Spleen (tissue), 11 donors: ENCODE results near the gene PPP2R2B. TPM values are rescaled to one million over a fixed set of nuclear protein-coding genes. Genes with fewer than 3 reads are reported as not detected.

Experiments used
- DNase-seq: peaks from one replicate; pipeline ENCODE4 v3.0.0-alpha.2; 2020
- H3K27ac ChIP-seq, 8 donors: fragments of 200-600 bp; sonication (generic) in 7 of 8; 1 replicate in 4 of 8; 2 replicates in 4 of 8; pipeline versions ENCODE4 v1.5.0 to v1.8.0; 2016 to 2021; ENCODE audit warnings: inconsistent platforms in 4 of 8, mild to moderate bottlenecking in 4 of 8, moderate library complexity in 1 of 8
- H3K27me3 ChIP-seq, 7 donors: fragments of 200-600 bp; sonication (generic) in 6 of 7; replicated peaks in 1 of 7; 1 replicate in 4 of 7; 2 replicates in 3 of 7; pipeline versions ENCODE4 v1.5.0 to v1.8.0; 2016 to 2021; ENCODE audit warnings: inconsistent platforms in 3 of 7, mild to moderate bottlenecking in 1 of 7
- H3K36me3 ChIP-seq, 6 donors: fragments of 200-600 bp; sonication (generic) in 5 of 6; 1 replicate in 4 of 6; 2 replicates in 2 of 6; pipeline versions ENCODE4 v1.5.0 to v1.8.0; 2016 to 2021; ENCODE audit warnings: inconsistent platforms in 2 of 6
- H3K4me1 ChIP-seq, 6 donors: fragments of 200-600 bp; sonication (generic) in 5 of 6; 1 replicate in 3 of 6; 2 replicates in 3 of 6; pipeline versions ENCODE4 v1.5.0 to v1.8.0; 2016 to 2021; ENCODE audit warnings: inconsistent platforms in 3 of 6
- H3K4me3 ChIP-seq, 8 donors: fragments of 200-600 bp; sonication (generic) in 7 of 8; 1 replicate in 4 of 8; 2 replicates in 4 of 8; pipeline versions ENCODE4 v1.5.0 to v1.8.0; 2016 to 2021; ENCODE audit warnings: inconsistent platforms in 4 of 8, mild to moderate bottlenecking in 4 of 8, moderate library complexity in 2 of 8
- H3K9me3 ChIP-seq, 8 donors: fragments of 200-600 bp; sonication (generic) in 7 of 8; 1 replicate in 4 of 8; 2 replicates in 4 of 8; pipeline versions ENCODE4 v1.5.0 to v1.8.0; 2016 to 2021; ENCODE audit warnings: inconsistent platforms in 4 of 8
- CTCF ChIP-seq, 11 experiments: fragments of 200-600 bp in 7 of 11; fragments of 450-650 bp in 4 of 11; sonication (generic) in 4 of 11; IDR thresholded peaks in 8 of 11; conservative IDR thresholded peaks in 3 of 11; 1 replicate in 7 of 11; 2 replicates in 4 of 11; pipeline versions ENCODE4 v1.4.0 to v1.8.0; 2016 to 2021; ENCODE audit warnings: antibody characterized with exemption in 11 of 11, inconsistent platforms in 4 of 11, mild to moderate bottlenecking in 1 of 11
- POLR2A ChIP-seq, 3 donors: fragments of 450-650 bp; IDR thresholded peaks; one replicate each; pipeline ENCODE4 v1.5.1; 2017; ENCODE audit warnings: antibody characterized with exemption in 3 of 3, mild to moderate bottlenecking in 1 of 3
- POLR2AphosphoS5 ChIP-seq, 3 donors: sonication (generic); formaldehyde crosslinking; IDR thresholded peaks; one replicate each; pipeline ENCODE4 v1.5.1; 2017; ENCODE audit warnings: antibody characterized with exemption in 3 of 3
- WGBS, 5 donors: extraction: QIAGEN DNeasy Blood & Tissue Kit in 3 of 5; methylation state at CpG; one replicate each; pipeline versions ENCODE4 v1.1.5 to v1.1.7; 2013 to 2018; 5-methylcytosine and 5-hydroxymethylcytosine counted together
- intact Hi-C: fragments of 100-400 bp; cut with DNase I; formaldehyde crosslinking; loops from one replicate; pipeline ENCODE4 v1.15.0; 2023; ENCODE audit warnings: low total_unique reads
- polyA plus RNA-seq, 3 donors: library from polyadenylated mRNA; stranded (reverse); fragments of 200-250 nt; gene quantifications; one replicate each; pipeline ENCODE4 v1.2.1, GENCODE V29; 2013
- total RNA-seq, 7 donors: library from RNA; depleted of rRNA in 3 of 7; stranded (reverse); fragments of >200 nt in 3 of 7; fragmentation: NEBNext Ultra II Directional in 4 of 7; extraction: Animal tissue kit (Norgen Biotek cat#: 25700) in 4 of 7; gene quantifications; one replicate each; pipeline versions ENCODE4 v1.1.0 to v1.2.1, GENCODE V29; 2016 to 2021
- donor health status: healthy with polysubstance abuse.
- donor health status: DM: no; HTN: no; CAD: no; lungs with moderate emphysema.
- donor health status: DM: no; HTN: no; CAD: no.
- donor health status: Bipolar disorder and iron deficiency.
- donor health status: healthy.
- donor health status: DM: no; HTN: no; CAD: no.
- donor health status: DM: yes; HTN: yes; CAD: no.

PPP2R2B gene
- total and polyA plus RNA-seq, 10 donors = 0.17 to 9.3 (median 4.1) TPM

- WGBS, 5 donors = 93 to 100% (median 96%) methylated on average over 22 to 32 of the region's 32 CpGs
- TF ChIP-seq CTCF (IDR thresholded peaks at IDR 0.05 in 8 of 11, conservative IDR thresholded peaks at IDR 0.05 in 3 of 11) (no peak), POLR2A (IDR thresholded peaks at IDR 0.05) (no peak), POLR2AphosphoS5 (IDR thresholded peaks at IDR 0.05) (no peak)
- Histone ChIP-seq H3K27me3 (no peaks in the 10 kb centered on the region), H3K36me3 (no peaks in the 10 kb centered on the region), H3K9me3 (peaks cover 0 to 3% (median 0%) of the 10 kb centered on the region in 8 donors), H3K4me1 (no peaks in the 10 kb centered on the region), H3K27ac (no peak overlapping the region), H3K4me3 (no peak overlapping the region)
- intact Hi-C loops = no loop called here
- no peak for DNase-seq
Observed at GRCh38 chr5:146706321-146706972, 172.1 kb downstream of the PPP2R2B start.

- DNase-seq = no peak
- Histone ChIP-seq H3K27me3 (no peaks in the 10 kb centered on the region), H3K9me3 (peaks cover 0 to 3% (median 0%) of the 10 kb centered on the region in 8 donors), H3K36me3 (no peaks in the 10 kb centered on the region), H3K4me3 (no peak overlapping the region), H3K27ac (no peak overlapping the region), H3K4me1 (no peaks in the 10 kb centered on the region)
- 78 to 89% (median 80%) methylated on average over 4 of the region's 4 CpGs for WGBS, 5 donors
- intact Hi-C loops = no loop called here
- no peak for TF ChIP-seq POLR2A (IDR thresholded peaks at IDR 0.05)
- TF ChIP-seq CTCF (IDR thresholded peaks at IDR 0.05 in 8 of 11, conservative IDR thresholded peaks at IDR 0.05 in 3 of 11) = no peak
- TF ChIP-seq POLR2AphosphoS5 (IDR thresholded peaks at IDR 0.05) = no peak
Observed at GRCh38 chr5:146704949-146705665, 173.4 kb downstream of the PPP2R2B start.

GRCh38 chr5:146703899-146704298 lies 174.7 kb downstream of the PPP2R2B start:
- no peak for TF ChIP-seq POLR2A (IDR thresholded peaks at IDR 0.05)
- no peak overlapping the region for H3K27ac ChIP-seq
- DNase-seq = no peak
- no peaks in the 10 kb centered on the region for H3K27me3 ChIP-seq
- no peaks in the 10 kb centered on the region for H3K9me3 ChIP-seq
- H3K36me3 ChIP-seq = no peaks in the 10 kb centered on the region
- intact Hi-C loops = no loop called here
- WGBS, 5 donors = 9 to 23% (median 16%) methylated on average over 1 of the region's 1 CpG
- no peak overlapping the region for H3K4me3 ChIP-seq
- H3K4me1 ChIP-seq = no peaks in the 10 kb centered on the region

GRCh38 chr5:146703499-146703898 lies 175.1 kb downstream of the PPP2R2B start:
- Histone ChIP-seq H3K27me3 (no peaks in the 10 kb centered on the region), H3K36me3 (no peaks in the 10 kb centered on the region), H3K4me3 (no peak overlapping the region), H3K9me3 (no peaks in the 10 kb centered on the region), H3K27ac (no peak overlapping the region), H3K4me1 (no peaks in the 10 kb centered on the region)
- DNase-seq = no peak
- TF ChIP-seq POLR2A (IDR thresholded peaks at IDR 0.05) (no peak), CTCF (IDR thresholded peaks at IDR 0.05 in 8 of 11, conservative IDR thresholded peaks at IDR 0.05 in 3 of 11) (no peak), POLR2AphosphoS5 (IDR thresholded peaks at IDR 0.05) (no peak)
- intact Hi-C loops = no loop called here
